Measurements from ENCODE around the gene COL26A1.
A peak's percentile ranks its signal among the peaks of the same experiment; 100 is the strongest.

Gene COL26A1

GRCh38 chr7:101534873-101535272, 172.2 kb downstream of the COL26A1 start:
- DNase-seq (ENCODE audit: low read depth): no peak

DNA sequence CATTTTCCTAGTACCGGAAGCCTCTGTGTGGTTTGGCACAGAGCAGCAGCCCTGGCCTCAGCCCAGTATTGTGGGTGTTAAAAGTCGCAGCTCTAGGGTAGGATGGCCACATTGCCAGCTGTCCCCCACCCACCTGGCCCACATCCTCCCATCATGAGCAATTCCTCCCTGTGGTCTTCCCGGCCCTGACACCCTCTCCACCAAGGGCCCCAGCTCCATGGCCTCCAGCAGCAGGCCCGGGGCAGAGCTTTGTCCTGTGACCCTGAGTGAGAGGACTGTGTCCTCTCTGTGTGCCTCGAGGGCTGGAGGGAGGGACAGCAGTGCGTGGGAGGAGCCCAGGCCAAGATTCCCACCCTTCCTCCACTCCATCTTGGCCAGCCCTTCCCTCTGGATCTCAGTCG, 172.7 kb downstream of the COL26A1 start:
- no peak for DNase-seq (ENCODE audit: low read depth)

- DNase-seq (ENCODE audit: low read depth): no peak
These were observed 173.6 kb downstream of the COL26A1 start for GRCh38 chr7:101536232-101536631.

DNA sequence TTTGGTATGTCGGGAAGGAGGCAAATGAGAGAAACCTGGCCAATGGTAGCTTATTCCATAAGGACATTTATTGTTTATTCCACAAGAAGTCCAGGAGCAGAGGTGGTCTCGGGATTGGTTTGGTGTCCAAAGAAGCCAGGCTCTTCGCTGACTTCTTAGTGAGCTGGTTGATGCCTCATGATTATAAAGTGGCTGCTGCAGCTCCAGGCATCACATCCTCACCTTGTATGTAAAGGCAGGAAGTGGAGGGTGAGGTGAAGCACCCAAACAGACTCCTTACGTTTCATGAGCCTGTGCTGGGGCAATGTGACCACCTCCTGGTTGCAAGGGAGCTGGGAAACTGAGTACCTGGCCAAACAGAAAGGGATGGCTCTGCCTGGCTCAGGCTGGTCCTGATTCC, 174.0 kb downstream of the COL26A1 start:
- DNase-seq (ENCODE audit: low read depth): no peak

DNA sequence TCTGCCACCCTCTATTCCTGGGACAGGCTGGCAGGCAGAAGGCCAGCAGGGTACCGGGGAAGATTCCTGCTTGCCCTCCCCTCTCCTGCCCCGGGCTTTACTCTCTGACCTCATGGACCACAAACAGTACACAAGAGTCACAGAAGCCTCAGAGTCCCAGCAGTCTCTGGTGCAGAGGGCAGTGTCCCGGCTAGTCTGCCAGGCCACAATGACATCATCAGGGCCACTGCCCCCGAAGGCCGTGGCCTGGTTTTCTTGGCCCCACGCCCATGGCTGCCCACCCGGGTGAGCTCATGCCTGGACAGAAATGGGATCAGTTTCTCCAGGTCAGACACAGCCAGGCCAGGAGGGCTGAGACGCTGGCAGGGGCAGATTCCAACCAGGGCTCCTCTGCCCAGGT, 174.5 kb downstream of the COL26A1 start:
- no peak for DNase-seq (ENCODE audit: low read depth)

DNA sequence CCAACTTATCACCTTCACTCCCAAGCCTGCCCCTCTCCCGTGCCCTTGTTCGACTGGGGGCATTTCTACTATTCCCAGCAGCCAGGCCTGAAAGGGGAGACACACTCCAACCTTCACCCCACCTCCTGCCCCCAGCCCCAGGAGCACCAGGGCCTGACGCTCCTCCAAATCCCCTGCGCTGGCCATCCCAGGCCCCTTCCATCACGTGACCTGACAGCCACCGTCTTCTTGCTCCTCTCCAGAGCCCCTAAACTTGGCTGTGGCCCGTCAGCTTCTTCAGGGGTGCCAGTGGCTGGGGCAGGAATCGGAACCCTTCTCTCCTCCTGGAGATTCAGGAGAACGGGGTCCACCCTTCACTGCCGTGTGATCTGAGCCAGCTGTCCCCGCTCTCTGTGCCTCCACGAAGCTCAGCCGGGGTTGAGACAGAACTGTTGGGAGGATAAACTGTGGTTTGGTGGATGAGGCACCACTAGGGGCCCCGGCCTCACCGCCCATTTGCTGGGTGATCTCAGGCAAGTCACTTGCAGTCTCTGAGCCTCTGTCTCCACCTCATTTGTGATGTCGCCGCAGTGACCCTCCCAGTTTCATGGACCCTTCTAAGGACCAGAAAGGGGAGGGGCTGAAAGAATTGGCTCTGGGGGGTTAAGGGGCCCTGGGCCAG, 175.4 kb downstream of the COL26A1 start:
- no peak for DNase-seq (ENCODE audit: low read depth)

- DNase-seq (ENCODE audit: low read depth): no peak
These were observed 176.2 kb downstream of the COL26A1 start for GRCh38 chr7:101538596-101539459.

GRCh38 chr7:101539784-101540183, 177.1 kb downstream of the COL26A1 start:
- DNase-seq (ENCODE audit: low read depth): no peak

GRCh38 chr7:101542527-101543241, 180.0 kb downstream of the COL26A1 start:
- peak; percentile 17 for DNase-seq (ENCODE audit: low read depth)

GRCh38 chr7:101543242-101543766, 180.6 kb downstream of the COL26A1 start:
- no peak for DNase-seq (ENCODE audit: low read depth)

- DNase-seq (ENCODE audit: low read depth): no peak
These were observed 181.2 kb downstream of the COL26A1 start for GRCh38 chr7:101543846-101544245.

- no peak for DNase-seq (ENCODE audit: low read depth)
These were observed 182.9 kb downstream of the COL26A1 start for GRCh38 chr7:101545441-101546190.

DNA sequence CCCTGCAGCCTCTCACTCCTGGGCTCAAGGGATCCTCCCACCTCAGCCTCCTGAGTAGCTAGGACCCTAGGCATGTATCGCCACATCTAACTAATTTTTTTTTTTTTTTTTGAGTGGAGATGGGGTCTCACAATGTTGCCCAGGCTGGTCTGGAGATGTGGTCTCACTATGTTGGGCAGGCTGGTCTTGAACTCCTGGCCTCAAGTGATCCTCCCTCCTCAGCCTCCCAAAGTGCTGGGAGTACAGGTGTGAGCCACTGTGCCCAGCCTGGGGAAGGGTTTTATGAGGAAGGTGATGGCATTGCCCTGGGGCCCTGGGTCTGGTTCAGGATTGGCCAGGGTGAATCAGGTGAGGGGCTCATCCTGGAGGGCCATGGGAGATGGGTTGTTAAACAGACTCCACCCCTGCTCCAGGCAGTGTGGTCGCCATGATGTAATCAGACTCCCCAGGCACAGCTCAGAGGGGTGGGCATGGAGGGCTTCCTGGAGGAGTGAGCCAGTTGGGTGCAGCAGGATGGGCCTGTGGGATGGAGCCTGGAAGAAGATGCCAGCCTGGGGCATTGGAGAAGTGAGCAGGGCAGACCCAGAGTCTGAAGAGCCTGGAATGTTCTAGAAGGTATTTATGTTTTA, 183.7 kb downstream of the COL26A1 start:
- DNase-seq (ENCODE audit: low read depth): no peak

GRCh38 chr7:101547022-101547915, 184.6 kb downstream of the COL26A1 start:
- no peak for DNase-seq (ENCODE audit: low read depth)

- no peak for DNase-seq (ENCODE audit: low read depth)
These were observed 185.4 kb downstream of the COL26A1 start for GRCh38 chr7:101547916-101548661.

- DNase-seq (ENCODE audit: low read depth): no peak
These were observed 187.1 kb downstream of the COL26A1 start for GRCh38 chr7:101549734-101550133.

GRCh38 chr7:101550641-101551541, 188.2 kb downstream of the COL26A1 start:
- no peak for DNase-seq (ENCODE audit: low read depth)

- DNase-seq (ENCODE audit: low read depth): no peak
These were observed 190.5 kb downstream of the COL26A1 start for GRCh38 chr7:101553018-101553770.

Data from T-helper 22 cell (primary cell).